Measurements from ENCODE around the gene PADI6. TPM values are rescaled to one million over a fixed set of nuclear protein-coding genes. Genes with fewer than 3 reads are reported as not detected.
A peak's percentile ranks its signal among the peaks of the same experiment; 100 is the strongest.
"Not testable (repeated sequence)": the region's sequence is repeated elsewhere in the genome, so short reads cannot be mapped to it uniquely, and the experiment has no call there.

PADI6 gene
- total and polyA plus RNA-seq, 7 donors: 0.04 TPM; not detected in 6

- Histone ChIP-seq H3K9me3 (no peaks in the 10 kb centered on the region), H3K27ac (no peak overlapping the region), H3K36me3 (ENCODE audit: insufficient read depth in 1 of 2, low read depth in 1 of 2) (peaks cover 0 to 22% of the 10 kb centered on the region in 2 donors), H3K4me1 (no peaks in the 10 kb centered on the region), H3K27me3 (ENCODE audit: insufficient read depth in 3 of 3, low read length in 2 of 3) (no peaks in the 10 kb centered on the region), H3K4me3 (no peak overlapping the region)
- TF ChIP-seq CTCF (IDR thresholded peaks at IDR 0.05): no peak
- intact Hi-C loops (cut with DNase I): loop anchor here in 1 of 2 donors (5.0 kb wide), 1 partner anchor 343 kb away; no protein-coding TSS in a partner anchor
- DNase-seq: no peak
- no peak for ATAC-seq
- 60 to 74% (median 68%) methylated on average over 6 of the region's 6 CpGs for WGBS, 3 donors
Measured at GRCh38 chr1:17404820-17405219, 32.8 kb downstream of the PADI6 start.

- WGBS, 3 donors: 45 to 51% (median 48%) methylated on average over 15 of the region's 15 CpGs
- TF ChIP-seq CTCF (IDR thresholded peaks at IDR 0.05): peak; percentile 60
- peaks cover 0 to 35% of the 10 kb centered on the region in 2 donors for H3K36me3 ChIP-seq (ENCODE audit: insufficient read depth in 1 of 2, low read depth in 1 of 2)
- no peaks in the 10 kb centered on the region for H3K4me1 ChIP-seq
- H3K9me3 ChIP-seq: no peaks in the 10 kb centered on the region
- ATAC-seq: peak; percentile 85 to 94 (median 88)
- intact Hi-C loops (cut with DNase I): loop anchor here in 1 of 2 donors (5.0 kb wide), 1 partner anchor 344 kb away; no protein-coding TSS in a partner anchor
- DNase-seq: peak; percentile 50 to 73
- no peak overlapping the region for H3K27ac ChIP-seq
- no peak overlapping the region for H3K4me3 ChIP-seq
- H3K27me3 ChIP-seq (ENCODE audit: insufficient read depth in 3 of 3, low read length in 2 of 3): no peaks in the 10 kb centered on the region
Measured at GRCh38 chr1:17405898-17406759, 34.1 kb downstream of the PADI6 start.

GRCh38 chr1:17406760-17407475 lies 34.9 kb downstream of the PADI6 start:
- not testable (repeated sequence) for H3K27me3 ChIP-seq (ENCODE audit: insufficient read depth in 3 of 3, low read length in 2 of 3); H3K4me3 ChIP-seq; H3K9me3 ChIP-seq; ATAC-seq; H3K27ac ChIP-seq; DNase-seq; H3K4me1 ChIP-seq
- 48 to 73% (median 60%) methylated on average over 16 of the region's 16 CpGs for WGBS, 3 donors
- intact Hi-C loops (cut with DNase I): loop anchor here in 1 of 2 donors (5.0 kb wide), 1 partner anchor 345 kb away; no protein-coding TSS in a partner anchor
- H3K36me3 ChIP-seq (ENCODE audit: insufficient read depth in 1 of 2, low read depth in 1 of 2): peaks cover 0 to 43% of the 10 kb centered on the region in 2 donors

- H3K27ac ChIP-seq; H3K4me1 ChIP-seq; DNase-seq; H3K9me3 ChIP-seq; ATAC-seq; H3K27me3 ChIP-seq (ENCODE audit: insufficient read depth in 3 of 3, low read length in 2 of 3); H3K4me3 ChIP-seq: not testable (repeated sequence)
- intact Hi-C loops (cut with DNase I): loop anchor here in 1 of 2 donors (5.0 kb wide), 1 partner anchor 346 kb away; no protein-coding TSS in a partner anchor
- H3K36me3 ChIP-seq (ENCODE audit: insufficient read depth in 1 of 2, low read depth in 1 of 2): peaks cover 0 to 53% of the 10 kb centered on the region in 2 donors
- WGBS, 3 donors: 89 to 93% (median 91%) methylated on average over 26 to 30 of the region's 30 CpGs
Measured at GRCh38 chr1:17407786-17408514, 36.0 kb downstream of the PADI6 start.

- H3K4me1 ChIP-seq: peaks cover 4% of the 10 kb centered on the region
- TF ChIP-seq CTCF (IDR thresholded peaks at IDR 0.05): no peak
- no peak overlapping the region for H3K4me3 ChIP-seq
- intact Hi-C loops (cut with DNase I): loop anchor here in 1 of 2 donors (5.0 kb wide), 1 partner anchor 347 kb away; no protein-coding TSS in a partner anchor
- no peaks in the 10 kb centered on the region for H3K9me3 ChIP-seq
- H3K27me3 ChIP-seq (ENCODE audit: insufficient read depth in 3 of 3, low read length in 2 of 3): no peaks in the 10 kb centered on the region
- 53 to 72% (median 63%) methylated on average over 10 of the region's 10 CpGs for WGBS, 3 donors
- DNase-seq (no peak), ATAC-seq (peak in 1 of 4 donors; percentile 34)
- H3K27ac ChIP-seq: no peak overlapping the region
- peaks cover 0 to 67% of the 10 kb centered on the region in 2 donors for H3K36me3 ChIP-seq (ENCODE audit: insufficient read depth in 1 of 2, low read depth in 1 of 2)
Measured at GRCh38 chr1:17409391-17409811, 37.4 kb downstream of the PADI6 start.
